Uterus (tissue), 4 donors: ENCODE measurements around the gene GAS1. TPM values are rescaled to one million over a fixed set of nuclear protein-coding genes. Genes with fewer than 3 reads are reported as not detected.

Experiments used
- DNase-seq, 2 donors: peaks; one replicate each; pipeline ENCODE4 v3.0.0-alpha.2; 2019 to 2020
- H3K27ac ChIP-seq, 2 donors: fragments of 200-600 bp; sonication (generic); 1 replicate in 1 of 2; 2 replicates in 1 of 2; pipeline ENCODE4 v1.5.1; 2016 to 2018
- H3K27me3 ChIP-seq, 2 donors: fragments of 200-600 bp; sonication (generic); one replicate each; pipeline ENCODE4 v1.5.1; 2018 to 2019; ENCODE audit warnings: control low read depth in 1 of 2
- H3K36me3 ChIP-seq, 2 donors: fragments of 200-600 bp; sonication (generic); one replicate each; pipeline ENCODE4 v1.5.1; 2019; ENCODE audit warnings: control low read depth in 1 of 2
- H3K4me1 ChIP-seq, 2 donors: fragments of 200-600 bp; sonication (generic); one replicate each; pipeline ENCODE4 v1.5.1; 2018 to 2019; ENCODE audit warnings: control low read depth in 1 of 2
- H3K4me3 ChIP-seq, 2 donors: fragments of 200-600 bp; sonication (generic); 1 replicate in 1 of 2; 2 replicates in 1 of 2; pipeline ENCODE4 v1.5.1; 2018 to 2019; ENCODE audit warnings: mild to moderate bottlenecking in 1 of 2
- H3K9me3 ChIP-seq, 2 donors: fragments of 200-600 bp; sonication (generic); one replicate each; pipeline ENCODE4 v1.5.1; 2019; ENCODE audit warnings: control low read depth in 1 of 2
- POLR2A ChIP-seq, 2 donors: fragments of 450-650 bp; IDR thresholded peaks; one replicate each; pipeline ENCODE4 v1.6.1; 2016; ENCODE audit warnings: antibody characterized with exemption in 2 of 2, mild to moderate bottlenecking in 1 of 2, moderate library complexity in 1 of 2
- intact Hi-C: fragments of 100-400 bp; cut with DNase I; formaldehyde crosslinking; loops from one replicate; pipeline ENCODE4 v1.15.1; 2023; ENCODE audit warnings: low total_unique reads
- total RNA-seq, 4 donors: library from RNA; depleted of rRNA in 3 of 4; stranded (reverse); fragments of >200 nt in 3 of 4; gene quantifications; one replicate each; pipeline versions ENCODE4 v1.1.0 to v1.2.4, GENCODE V29; 2014 to 2023
- TF ChIP-seq, protein P1 (sequence below), 4 experiments: fragments of 200-600 bp in 2 of 4; fragments of 450-650 bp in 2 of 4; sonication (generic) in 2 of 4; IDR thresholded peaks; one replicate each; pipeline ENCODE4 v1.5.1; 2016 to 2019; ENCODE audit warnings: antibody characterized with exemption in 4 of 4, mild to moderate bottlenecking in 2 of 4, moderate library complexity in 1 of 4
- donor health status: DM: yes; HTN: yes; CAD: no.

The GAS1 gene
- total RNA-seq, 4 donors from 2014 or later: 81.6 to 281 (median 172) TPM

- Histone ChIP-seq H3K36me3 (no peaks in the 10 kb centered on the region), H3K4me3 (no peak overlapping the region), H3K27ac (peak overlapping the region in 1 of 2 donors; percentile 73), H3K27me3 (no peaks in the 10 kb centered on the region), H3K9me3 (no peaks in the 10 kb centered on the region), H3K4me1 (peaks cover 0 to 9% of the 10 kb centered on the region in 2 donors)
- DNase-seq: no peak
- TF ChIP-seq, protein P1, sequence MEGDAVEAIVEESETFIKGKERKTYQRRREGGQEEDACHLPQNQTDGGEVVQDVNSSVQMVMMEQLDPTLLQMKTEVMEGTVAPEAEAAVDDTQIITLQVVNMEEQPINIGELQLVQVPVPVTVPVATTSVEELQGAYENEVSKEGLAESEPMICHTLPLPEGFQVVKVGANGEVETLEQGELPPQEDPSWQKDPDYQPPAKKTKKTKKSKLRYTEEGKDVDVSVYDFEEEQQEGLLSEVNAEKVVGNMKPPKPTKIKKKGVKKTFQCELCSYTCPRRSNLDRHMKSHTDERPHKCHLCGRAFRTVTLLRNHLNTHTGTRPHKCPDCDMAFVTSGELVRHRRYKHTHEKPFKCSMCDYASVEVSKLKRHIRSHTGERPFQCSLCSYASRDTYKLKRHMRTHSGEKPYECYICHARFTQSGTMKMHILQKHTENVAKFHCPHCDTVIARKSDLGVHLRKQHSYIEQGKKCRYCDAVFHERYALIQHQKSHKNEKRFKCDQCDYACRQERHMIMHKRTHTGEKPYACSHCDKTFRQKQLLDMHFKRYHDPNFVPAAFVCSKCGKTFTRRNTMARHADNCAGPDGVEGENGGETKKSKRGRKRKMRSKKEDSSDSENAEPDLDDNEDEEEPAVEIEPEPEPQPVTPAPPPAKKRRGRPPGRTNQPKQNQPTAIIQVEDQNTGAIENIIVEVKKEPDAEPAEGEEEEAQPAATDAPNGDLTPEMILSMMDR (IDR thresholded peaks at IDR 0.05): no peak
- TF ChIP-seq POLR2A (IDR thresholded peaks at IDR 0.05): no peak
- intact Hi-C loops: no loop called here
These were observed 43.6 kb downstream of the GAS1 start for GRCh38 chr9:86903734-86904085.

DNA sequence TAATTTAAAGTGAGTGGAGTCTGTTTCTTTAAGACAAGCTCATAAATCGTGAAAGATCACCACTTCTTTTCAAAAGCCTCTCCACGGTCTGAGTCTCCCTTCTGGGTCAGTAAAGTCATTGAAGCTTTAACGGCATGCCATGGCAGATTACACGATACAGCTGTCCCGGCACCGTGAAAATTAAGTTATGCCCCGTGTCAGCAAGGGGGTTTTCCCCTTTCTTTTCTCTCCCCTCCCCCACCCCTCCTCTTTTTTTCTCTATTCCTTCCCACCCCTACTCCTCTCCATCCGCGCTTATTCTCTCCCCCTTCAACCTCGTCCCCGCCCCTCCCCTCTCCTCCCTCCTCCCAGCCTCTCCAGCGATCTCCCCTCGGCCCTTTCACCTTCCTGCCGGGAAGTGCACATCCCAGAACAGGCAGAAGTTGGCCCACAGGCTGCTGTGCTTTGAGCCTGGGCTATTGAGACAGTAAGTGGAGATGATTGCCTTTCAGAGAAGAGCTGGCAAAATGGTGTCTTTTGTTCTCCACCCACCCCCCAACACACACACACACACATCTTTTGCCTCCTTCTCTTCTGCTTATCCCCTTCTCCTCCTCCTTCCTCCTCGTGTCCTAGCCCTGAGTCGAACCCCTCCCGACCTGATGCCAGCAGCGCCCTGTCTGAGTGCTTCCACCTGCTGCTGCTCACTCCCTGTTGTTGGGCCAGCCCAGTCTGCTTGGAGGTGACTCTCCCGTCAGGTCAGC lies 44.1 kb downstream of the GAS1 start:
- Histone ChIP-seq H3K27ac (peak overlapping the region; percentile 60 to 73), H3K4me3 (peak overlapping the region in 1 of 2 donors; percentile 5), H3K4me1 (peaks cover 0 to 9% of the 10 kb centered on the region in 2 donors), H3K27me3 (no peaks in the 10 kb centered on the region), H3K9me3 (no peaks in the 10 kb centered on the region), H3K36me3 (no peaks in the 10 kb centered on the region)
- intact Hi-C loops: no loop called here
- TF ChIP-seq POLR2A (IDR thresholded peaks at IDR 0.05): no peak
- TF ChIP-seq, protein P1 (IDR thresholded peaks at IDR 0.05): no peak
- peak; percentile 43 to 50 for DNase-seq

- Histone ChIP-seq H3K4me1 (peaks cover 0 to 9% of the 10 kb centered on the region in 2 donors), H3K27me3 (no peaks in the 10 kb centered on the region), H3K36me3 (no peaks in the 10 kb centered on the region), H3K4me3 (peak overlapping the region in 1 of 2 donors; percentile 5), H3K27ac (peak overlapping the region; percentile 60 to 73), H3K9me3 (no peaks in the 10 kb centered on the region)
- intact Hi-C loops: no loop called here
- TF ChIP-seq POLR2A (IDR thresholded peaks at IDR 0.05): no peak
- DNase-seq: no peak
These were observed 44.7 kb downstream of the GAS1 start for GRCh38 chr9:86902586-86902985.

GRCh38 chr9:86902176-86902575 lies 45.1 kb downstream of the GAS1 start:
- peaks cover 0 to 9% of the 10 kb centered on the region in 2 donors for H3K4me1 ChIP-seq
- no peaks in the 10 kb centered on the region for H3K27me3 ChIP-seq
- TF ChIP-seq, protein P1 (IDR thresholded peaks at IDR 0.05): no peak
- TF ChIP-seq POLR2A (IDR thresholded peaks at IDR 0.05): no peak
- no peak for DNase-seq
- H3K9me3 ChIP-seq: no peaks in the 10 kb centered on the region
- intact Hi-C loops: no loop called here
- H3K4me3 ChIP-seq: peak overlapping the region in 1 of 2 donors; percentile 5
- peak overlapping the region; percentile 23 to 60 for H3K27ac ChIP-seq
- H3K36me3 ChIP-seq: no peaks in the 10 kb centered on the region

GRCh38 chr9:86901511-86901910 lies 45.8 kb downstream of the GAS1 start:
- H3K36me3 ChIP-seq: no peaks in the 10 kb centered on the region
- peaks cover 0 to 9% of the 10 kb centered on the region in 2 donors for H3K4me1 ChIP-seq
- DNase-seq: no peak
- H3K27ac ChIP-seq: no peak overlapping the region
- no peaks in the 10 kb centered on the region for H3K27me3 ChIP-seq
- no peak for TF ChIP-seq POLR2A (IDR thresholded peaks at IDR 0.05)
- TF ChIP-seq, protein P1 (IDR thresholded peaks at IDR 0.05): no peak
- H3K4me3 ChIP-seq: no peak overlapping the region
- intact Hi-C loops: no loop called here
- no peaks in the 10 kb centered on the region for H3K9me3 ChIP-seq
